Stimulated activated CD4-positive, alpha-beta T cell treated with anti-CD3 and anti-CD28 coated beads, Interleukin-1b, Interleukin-23, amount 100 ng/mL, for 48 hours (primary cell): ENCODE data around the gene MICAL3.
A peak's percentile ranks its signal among the peaks of the same experiment; 100 is the strongest.

Experiments
- DNase-seq: peaks from one replicate; pipeline ENCODE4 v3.0.0-alpha.2; 2020

Gene MICAL3

DNA sequence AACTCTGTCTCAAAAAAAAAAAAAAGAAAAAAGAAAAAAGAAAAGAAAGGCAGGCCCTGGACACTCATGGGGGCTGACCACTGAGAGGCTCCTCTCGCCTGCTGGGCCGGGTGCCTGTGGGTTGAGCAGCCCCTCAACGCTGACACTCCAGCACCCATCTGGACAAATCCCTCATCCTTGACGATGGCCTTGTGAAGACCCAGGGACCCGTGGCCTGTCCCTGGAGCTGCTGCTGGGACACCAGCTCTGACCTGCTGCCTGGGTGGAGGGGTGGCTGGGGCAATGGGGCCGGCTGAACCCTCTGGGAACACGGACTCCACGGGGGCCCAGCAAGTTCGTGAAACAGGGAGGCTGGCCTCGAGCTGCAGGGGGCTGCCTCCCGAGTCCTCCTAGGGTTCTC lies 239.6 kb downstream of the MICAL3 start:
- DNase-seq, result no peak

DNA sequence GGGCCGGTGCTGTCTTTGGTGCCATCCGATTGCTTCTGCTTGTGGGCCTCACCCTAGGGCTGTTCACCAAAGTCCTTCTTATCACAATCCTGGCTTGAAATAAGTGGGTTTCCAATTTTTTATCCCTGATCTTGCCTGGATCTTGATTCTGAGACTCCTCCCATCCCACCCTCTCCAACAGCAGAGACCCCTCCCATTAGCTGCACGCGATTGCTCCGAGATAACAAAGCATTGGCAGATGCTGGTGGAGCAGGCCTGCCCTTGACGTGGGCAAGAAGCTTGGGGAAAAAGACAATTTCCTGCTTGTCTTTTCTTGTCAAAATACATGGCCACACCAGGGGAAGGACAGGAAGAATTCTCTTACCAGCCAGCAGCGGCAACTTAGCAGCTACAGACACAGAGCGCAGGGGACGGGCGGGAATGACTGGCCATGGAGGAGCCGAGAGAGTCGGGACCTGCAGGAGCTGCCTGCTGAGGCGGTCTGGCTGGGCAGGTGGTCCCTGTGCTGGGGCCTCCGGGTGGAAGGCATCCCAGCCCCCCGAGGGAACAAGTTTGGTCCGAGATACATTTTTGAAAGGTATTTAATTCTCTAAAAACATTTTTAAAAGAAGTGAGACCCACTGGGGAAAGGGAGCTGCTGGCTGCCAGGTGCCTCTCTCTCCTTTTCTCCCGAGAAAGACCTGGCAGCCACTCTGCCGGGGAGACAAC lies 240.4 kb downstream of the MICAL3 start:
- DNase-seq, result no peak

DNA sequence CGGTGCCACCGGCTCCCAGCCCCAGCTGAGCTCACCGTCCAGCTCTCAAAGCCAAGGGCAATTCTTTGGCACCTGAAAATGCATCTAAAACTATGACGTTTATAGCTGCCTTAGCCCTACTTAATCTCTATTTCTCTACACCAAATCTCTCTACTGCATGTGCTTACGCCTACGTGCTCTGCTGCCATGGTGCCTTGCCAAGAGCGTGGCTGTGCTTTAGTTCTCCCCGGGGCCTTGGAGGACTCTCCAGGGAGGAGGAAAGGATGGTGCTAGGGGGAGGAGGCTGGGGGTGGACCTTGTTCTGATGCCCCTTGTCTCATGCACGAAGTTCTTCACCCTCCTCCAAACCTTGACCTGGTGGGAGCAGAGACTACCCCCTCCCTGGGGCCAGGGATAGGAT lies 241.0 kb downstream of the MICAL3 start:
- no peak for DNase-seq

DNA sequence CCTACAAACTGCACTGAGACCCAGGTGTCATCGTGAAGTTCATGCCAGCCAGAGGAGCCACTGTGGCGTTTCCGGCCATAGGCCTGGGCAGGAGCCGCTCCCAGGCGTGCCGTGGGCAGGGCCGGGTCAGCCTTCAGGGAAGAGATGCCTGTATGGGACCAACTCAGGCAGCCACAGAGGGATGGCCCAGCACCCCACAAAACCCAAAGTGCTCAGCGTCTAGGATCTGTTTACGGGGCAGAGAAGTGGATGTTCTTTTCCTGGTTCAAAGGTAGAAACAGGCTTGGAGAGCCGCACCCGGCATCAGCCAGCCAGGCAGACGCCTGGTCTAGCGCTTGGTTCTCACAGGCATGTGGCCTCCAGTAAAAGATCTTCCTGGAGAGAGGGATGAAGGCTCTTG lies 241.7 kb downstream of the MICAL3 start:
- DNase-seq, result no peak

DNA sequence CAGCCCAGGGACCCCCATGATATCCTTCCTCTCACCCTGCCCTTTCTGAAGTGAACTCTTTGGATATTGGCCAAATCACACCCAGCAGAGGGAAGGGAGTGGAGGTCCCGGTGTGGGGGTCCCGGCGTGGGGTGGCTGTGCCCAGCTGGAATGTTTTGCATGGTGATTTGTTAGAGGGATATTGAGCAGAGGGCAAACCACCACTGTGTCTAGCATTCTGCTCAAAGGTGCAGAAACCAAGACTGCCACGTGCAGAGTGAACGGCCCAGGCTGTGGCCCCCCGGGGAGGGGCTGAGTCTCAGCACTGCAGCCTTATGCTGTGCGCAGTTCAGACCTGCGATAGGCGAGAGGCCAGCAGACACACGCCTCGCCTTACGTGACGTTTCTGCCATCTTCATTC lies 242.2 kb downstream of the MICAL3 start:
- DNase-seq, result no peak

DNA sequence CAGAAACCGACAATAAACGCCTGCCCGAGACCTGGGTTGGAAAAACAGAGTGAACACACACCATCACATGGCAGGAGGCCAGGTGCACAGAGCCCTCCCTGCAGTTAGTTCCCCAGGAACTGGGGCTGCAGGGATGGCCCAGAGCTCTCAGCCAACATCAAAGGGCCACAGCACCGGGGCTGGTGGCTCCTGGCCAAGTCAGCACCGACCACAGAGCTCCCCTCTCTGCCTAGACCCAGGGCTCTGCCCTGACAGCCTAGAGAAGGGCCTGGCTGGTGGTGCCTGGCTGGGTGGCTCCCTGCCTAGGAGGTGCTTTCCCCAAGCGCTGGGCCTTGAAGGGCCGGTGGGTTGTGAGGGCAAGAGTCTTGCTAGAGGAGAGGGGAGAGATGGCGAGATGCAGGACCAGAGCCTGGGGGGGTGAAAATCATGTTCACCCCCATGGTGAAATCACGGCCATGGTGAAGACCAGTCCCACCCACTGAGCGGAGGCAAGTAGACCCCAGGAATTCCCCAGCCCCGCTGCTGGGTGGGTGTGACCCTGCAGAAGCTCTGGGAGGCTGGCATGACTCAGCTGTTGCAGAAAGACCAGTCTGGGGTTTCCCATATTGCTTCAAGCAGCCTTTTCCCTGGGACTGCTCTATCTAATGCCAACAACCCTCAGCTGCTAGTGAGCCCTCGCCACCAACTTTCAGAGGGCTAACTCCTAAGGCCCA lies 242.9 kb downstream of the MICAL3 start:
- peak; percentile 51 for DNase-seq

DNA sequence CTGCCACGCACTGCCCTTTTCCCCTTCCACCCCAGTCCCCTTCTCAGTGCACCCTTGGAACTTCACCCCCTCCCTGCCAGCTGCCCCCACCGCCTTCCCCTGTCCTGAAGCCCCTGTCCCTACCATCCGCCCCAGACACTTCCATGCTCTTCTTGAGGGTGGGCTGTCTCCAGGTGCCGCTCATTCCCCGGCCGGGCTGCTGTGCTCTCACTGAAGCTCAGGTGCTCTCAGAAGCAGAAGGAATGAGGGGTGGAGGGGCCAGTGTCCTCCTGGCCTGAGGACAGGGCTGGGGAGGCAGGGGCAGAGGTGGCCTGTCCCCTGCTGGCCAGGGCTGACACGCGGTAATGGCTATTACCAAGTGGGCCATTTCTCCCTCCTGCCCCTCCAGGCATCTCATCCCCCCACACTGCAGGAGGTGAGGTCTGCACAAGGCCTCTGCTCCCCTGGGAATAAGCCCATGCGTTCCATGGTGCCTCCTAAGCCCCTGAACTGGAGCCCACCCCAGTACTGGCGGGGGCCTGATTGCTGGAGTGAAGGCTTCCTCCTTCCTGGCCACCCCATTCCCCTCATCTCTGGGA lies 243.5 kb downstream of the MICAL3 start:
- no peak for DNase-seq

DNA sequence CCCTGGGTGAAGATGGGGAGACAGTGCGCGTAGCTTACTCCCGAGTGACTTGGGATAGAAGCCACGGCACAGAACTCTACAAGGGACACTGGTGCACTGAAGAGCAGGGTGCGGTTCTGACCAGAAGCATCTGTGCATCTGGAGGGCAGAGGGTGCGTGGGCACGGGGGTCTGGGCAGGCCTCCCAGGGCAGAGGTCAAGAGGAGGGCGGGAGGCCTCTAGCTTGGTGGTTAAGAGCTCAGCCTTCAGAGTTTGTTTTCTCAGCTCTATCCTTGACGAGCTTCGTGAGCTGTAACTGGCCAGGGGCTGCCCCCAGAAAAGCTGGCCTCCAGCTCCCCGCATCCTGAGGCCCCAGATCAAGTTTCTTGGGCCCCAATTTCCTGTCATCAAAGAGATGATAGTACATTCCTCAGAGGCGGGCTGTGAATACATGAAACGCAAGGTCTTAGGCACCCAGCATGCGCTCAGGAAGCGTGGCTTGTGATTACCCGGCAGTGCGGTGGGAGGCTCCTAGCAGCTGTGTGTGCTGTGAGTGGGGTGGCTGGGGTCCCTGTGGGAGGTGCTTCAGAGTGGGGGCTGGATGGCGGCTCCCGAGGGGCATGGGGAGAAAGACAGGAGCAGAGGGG lies 244.1 kb downstream of the MICAL3 start:
- DNase-seq, result no peak

DNA sequence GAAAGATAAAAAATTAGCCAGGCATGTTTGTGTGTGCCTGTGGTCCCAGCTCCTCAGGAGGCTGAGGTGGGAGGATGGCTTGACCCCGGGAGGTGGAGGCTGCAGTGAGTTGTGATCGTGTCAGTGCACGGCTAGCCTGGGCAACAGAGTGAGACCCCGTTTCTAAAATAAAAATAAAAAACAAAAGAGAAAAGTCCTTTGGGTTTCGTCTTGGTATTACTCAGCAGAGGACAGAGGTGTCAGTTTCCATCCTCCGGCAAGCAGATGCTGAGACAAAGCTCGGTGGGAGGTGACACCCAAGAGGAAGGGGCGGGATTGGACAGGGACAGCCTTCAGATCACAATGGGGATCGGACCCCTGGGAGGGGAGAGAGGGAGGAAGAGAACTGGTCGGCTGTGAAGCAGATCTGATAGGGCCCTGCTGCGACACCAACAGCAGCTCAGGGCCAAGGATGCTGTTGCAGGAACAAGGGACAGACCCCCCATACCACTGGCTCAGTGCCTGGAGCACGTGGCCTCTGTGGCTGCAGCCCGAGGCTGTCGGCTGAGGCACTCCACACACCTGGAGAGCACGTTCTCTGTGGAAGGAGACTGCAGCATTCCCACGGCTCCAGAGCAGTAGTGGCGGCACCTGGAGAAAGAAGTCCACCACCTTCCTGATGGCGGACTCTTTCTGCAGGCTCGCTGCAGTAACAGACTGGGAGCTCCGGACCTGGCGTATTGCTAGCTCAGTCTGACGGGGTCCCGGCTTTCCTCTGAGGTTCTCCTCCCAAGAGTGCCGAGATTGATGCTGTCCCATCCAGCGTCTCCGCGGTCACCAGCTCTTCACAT lies 244.9 kb downstream of the MICAL3 start:
- DNase-seq, result no peak

DNA sequence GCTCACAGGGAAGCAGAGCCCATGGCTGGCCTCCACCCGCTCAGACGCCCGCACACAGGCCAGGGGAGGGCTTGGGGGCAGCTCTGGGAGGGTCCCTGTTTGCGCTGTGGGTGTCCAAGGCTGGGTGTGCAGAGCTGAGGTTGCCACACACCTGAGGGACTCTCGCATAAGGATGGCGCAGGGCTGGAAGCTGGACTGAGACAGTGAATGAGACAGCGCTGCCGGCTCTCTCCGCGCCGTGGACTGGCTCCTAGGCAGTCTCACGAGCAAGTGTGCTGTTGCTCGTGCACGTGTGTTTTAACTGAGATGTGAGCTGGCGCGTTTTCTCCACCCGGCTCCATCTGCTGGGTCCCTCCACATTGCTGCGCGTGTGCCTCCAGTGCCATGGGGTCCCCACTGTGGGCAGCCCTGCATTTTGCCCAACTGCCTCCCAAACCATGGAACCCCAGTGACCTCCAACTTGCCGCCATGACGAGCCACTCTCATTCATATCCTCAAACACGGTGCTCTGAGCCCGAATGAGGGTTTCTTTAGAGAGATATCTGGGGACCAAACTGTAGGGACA lies 245.9 kb downstream of the MICAL3 start:
- no peak for DNase-seq

DNA sequence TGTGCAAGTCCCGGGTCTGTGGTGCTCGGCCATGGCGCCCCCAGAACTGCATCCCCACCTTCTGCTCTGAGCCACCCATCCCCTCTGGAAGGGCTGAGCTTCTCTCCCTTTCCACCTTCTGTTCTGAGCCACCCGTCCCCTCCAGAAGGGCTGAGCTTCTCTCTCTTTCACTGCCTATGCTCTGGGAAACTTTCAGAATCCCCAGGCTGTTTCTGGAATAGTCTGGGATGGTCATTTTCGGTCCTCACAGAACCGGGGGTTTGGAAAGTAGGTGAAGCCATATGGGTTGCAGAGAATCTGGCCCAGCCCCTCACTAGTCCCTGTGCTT lies 246.7 kb downstream of the MICAL3 start:
- no peak for DNase-seq

DNA sequence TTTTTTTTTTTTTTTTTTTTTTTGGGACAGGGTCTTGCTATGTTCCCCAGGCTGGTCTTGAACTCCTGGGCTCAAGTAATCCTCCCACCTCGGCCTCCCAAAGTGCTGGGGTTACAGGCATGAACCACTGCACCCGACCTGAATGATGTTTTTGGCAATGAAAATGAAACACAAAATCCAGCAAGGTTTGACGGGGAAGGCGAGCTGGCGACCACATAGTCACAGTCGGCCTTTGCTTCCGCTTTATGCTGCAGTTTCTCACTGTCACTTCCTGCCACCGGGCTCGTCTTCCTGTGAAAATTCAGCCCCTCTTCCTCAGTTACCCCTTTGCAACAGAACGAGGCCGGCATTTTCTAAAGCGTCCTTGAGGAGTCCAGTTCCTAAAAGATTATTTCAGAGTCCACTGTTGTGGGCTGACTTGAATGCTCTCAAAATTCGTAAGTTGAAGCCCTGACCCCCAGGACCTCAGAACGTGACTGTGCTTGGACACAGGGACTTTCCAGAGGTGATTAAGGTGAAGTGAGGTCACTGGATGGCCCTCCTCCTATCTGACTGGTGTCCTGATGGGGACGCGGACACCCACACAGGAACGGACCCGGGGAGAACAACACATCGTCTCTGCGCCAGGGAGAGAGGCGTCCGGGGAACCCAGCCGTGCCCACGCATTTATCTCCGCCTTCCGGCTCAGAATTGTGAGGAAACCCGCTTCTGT lies 247.2 kb downstream of the MICAL3 start:
- peak; percentile 71 for DNase-seq

DNA sequence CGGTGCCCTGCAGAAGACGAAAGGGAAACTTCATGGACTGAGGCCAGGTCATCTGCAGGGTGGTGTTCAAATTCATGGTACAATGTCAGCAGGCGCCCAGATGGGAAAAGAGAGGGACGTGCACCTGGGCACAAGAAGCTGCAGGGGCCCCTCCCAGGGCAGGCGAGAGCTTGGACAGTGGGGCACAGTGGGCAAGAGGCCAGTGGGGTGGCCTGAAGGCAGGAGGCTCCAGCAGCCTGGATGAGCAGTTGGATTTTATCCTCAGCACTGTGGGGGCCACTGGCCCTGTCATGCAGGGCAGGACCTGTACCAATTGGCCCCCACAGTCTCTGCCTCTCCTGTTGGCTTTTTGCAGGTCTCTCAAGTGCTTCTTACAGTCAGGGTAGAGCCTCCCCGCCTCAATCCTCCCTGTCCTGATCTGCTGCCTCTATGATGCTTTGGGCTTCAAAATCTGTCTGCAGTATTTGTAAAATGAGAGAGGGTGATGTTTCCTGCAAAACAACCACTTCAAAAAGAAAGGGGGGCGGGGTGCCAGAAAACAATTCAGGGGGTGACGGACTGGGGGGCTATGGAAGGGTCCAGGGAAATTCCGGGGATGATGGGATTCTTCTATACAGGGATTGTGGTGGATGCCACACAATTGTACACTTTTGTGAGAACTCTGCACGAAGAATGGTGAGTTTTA lies 248.4 kb downstream of the MICAL3 start:
- no peak for DNase-seq

DNA sequence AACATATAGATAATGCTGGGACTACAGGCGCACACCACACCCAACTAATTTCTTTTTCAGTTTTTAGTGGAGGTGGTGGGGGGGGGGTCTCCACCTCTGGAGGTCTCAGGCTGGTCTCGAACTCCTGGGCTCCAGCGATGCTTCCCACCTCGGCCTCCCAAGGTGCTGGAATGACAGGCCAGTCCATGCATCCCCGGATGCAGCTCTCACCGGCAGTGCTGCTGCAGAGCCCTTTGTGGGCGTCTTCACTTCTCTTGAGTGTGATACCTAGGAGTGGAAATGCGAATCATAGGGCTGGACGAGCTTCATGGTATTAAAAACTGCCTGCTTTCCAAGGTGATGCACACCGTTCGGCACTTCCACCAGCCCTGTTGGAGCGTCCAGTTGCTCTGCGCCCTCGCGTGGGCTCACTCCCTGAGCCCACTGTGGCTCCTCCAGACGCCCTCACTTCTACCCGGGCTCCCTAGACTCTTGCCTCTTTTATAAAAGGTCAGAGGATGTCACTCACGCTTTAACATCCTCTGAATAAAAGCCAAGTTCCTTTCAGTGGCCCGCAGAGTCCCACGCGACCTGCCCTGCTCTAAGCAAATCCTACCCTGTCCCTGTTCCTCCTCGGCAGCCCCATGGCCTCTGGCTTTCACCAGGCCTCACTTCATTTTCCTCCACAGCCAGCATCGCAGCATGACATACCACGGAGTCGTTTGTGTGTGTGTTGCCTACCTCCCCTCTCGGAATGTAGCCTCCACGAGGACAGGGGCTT lies 249.3 kb downstream of the MICAL3 start:
- DNase-seq, result no peak

DNA sequence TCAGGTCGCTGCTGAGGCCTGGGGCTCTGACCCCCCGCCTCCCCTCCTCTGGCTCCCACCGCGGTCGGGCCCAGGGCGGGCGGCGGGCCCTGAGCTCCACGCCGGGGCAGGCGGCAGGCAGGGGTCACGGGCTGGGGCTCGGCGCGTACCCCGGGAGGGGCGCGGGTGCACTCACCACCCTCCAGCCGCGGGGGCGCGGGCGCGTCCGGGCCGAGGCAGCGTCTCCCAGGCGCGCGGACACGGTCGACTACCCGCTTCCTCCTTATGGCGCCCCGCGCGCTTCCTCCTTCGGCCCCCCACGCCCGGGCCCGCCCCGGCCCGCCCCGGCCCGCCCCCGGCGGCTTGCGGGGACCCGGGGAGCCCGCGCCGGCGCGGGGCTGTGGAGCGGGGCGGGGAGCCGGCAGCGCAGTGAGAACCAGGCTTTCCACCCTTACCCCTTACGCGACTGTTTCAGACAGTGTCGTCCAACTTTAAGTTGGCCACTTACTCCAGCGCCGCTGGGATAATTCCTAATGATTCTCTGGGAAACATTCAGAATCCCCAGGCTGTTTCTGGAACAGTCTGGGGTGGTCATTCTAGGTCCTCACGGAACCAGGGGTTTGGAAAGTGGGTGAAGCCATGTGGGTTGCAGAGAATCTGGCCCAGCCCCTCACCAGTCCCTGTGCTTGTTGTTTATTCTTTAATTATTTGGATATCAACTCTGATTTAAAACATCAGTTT lies 250.0 kb downstream of the MICAL3 start, which contains the start of gene BID:
Gene BID, minus strand, starts transcription at position 264 of the 720 bp plus-strand sequence. CDS start 24,353 bp downstream, outside the sequence.
- DNase-seq, result no peak

DNA sequence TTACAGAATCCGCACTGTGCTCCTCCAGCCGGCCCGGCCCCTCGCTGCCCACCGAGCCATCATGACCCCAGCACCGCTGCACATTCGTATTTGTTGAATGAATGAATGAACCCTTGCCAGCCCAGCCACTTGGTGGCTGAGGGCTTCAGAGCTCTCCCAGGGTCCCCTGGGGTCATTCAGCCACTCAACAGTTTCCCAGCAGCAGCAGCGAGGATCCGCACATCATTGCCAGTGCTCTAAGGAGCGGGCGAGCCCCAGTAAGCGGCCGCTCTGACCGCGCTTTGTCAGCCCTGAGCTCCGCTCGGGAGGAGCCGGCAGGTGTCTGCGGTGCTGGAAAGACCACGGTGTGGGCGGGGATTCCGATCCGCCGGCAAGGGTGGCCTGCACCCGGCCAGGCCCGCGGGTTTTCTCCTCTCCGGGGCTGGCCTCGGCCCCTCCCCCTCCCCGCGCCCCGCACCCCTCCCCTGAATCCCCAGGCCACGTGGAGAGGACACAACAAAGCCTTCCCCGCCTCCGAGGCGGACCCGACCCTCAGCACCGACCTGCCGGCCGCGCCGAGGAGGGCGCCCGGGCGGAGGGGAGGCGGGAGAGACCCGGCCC lies 250.7 kb downstream of the MICAL3 start:
- peak; percentile 59 for DNase-seq

DNA sequence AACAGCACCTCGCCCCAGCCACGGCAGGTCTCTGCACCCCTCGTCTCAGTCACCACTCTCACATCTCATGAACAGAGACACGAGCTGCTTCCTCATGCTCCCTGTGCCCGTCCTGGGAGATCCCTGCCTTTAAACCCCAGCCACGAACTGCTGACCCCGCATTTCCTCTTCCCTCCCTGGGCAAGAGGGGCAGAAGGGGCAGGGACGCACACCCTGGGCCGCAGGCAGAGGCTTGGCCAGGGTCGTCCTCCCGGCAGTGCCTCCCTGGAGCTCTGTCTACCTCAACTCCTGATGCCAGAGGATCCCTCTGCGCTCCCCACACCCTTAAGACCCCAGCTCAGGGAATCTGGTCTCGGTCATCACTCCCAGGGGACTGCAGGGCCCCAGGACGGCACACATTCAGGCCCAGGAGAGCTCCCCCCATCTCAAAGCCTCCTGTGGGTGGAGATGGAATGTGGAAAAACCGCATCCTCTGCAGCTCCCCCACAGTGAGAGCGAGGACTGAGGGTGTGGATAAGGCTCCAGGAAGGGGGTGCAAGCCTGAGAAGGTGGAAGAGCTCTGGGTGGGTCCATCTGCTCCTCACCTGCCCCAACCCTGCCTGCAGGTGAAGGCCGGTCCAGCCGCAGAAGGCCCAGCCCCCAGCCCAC lies 251.3 kb downstream of the MICAL3 start:
- no peak for DNase-seq

DNA sequence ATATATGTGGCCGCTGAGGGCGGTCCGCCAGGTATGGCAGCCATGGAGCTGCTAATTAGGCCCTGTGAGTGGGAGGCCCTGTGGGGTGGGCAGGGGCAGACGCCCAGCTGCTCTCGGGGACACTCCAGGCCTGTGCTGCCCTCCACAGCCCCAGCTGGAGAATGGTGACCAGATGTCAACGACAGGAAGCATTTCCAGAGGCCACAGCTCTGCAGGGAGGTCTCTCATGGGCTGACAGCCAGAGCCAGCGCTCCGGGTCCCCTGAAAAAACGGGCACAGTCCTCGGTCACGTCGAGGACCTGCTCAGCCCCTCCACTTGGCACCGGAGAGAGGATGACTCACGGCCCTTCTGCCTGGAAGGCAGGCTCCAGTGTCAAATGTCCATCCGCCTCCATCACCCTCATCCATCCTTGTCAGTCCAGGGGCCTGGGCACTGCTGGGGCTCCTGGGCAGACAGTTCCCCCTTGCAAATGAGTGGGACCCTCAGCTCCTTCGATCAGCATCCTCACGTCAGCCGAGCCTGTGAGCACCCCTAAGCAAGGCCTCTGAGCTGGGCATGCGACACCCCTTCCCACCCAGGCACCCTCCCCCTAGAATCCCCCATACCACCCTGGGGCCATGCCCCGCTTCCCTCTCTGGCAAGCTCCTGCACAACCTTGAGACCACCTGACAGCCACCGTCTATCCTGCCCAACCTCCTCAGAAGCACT lies 252.0 kb downstream of the MICAL3 start:
- DNase-seq, result no peak
